ENCODE measurements around the gene MBTPS1. TPM values are rescaled to one million over a fixed set of nuclear protein-coding genes. Genes with fewer than 3 reads are reported as not detected.

The MBTPS1 gene
- total RNA-seq, 1 experiment from 2014 or later = 46.9 TPM

GRCh38 chr16:84090211-84090610 lies 26.5 kb downstream of the MBTPS1 start (continued):
- no peak for TF ChIP-seq IRF2 (CRISPR knock-in tag; IDR thresholded peaks at IDR 0.05; ENCODE audit: borderline replicate concordance, low read depth)

GRCh38 chr16:84088695-84089395 lies 27.9 kb downstream of the MBTPS1 start:
- TF ChIP-seq, protein P1, sequence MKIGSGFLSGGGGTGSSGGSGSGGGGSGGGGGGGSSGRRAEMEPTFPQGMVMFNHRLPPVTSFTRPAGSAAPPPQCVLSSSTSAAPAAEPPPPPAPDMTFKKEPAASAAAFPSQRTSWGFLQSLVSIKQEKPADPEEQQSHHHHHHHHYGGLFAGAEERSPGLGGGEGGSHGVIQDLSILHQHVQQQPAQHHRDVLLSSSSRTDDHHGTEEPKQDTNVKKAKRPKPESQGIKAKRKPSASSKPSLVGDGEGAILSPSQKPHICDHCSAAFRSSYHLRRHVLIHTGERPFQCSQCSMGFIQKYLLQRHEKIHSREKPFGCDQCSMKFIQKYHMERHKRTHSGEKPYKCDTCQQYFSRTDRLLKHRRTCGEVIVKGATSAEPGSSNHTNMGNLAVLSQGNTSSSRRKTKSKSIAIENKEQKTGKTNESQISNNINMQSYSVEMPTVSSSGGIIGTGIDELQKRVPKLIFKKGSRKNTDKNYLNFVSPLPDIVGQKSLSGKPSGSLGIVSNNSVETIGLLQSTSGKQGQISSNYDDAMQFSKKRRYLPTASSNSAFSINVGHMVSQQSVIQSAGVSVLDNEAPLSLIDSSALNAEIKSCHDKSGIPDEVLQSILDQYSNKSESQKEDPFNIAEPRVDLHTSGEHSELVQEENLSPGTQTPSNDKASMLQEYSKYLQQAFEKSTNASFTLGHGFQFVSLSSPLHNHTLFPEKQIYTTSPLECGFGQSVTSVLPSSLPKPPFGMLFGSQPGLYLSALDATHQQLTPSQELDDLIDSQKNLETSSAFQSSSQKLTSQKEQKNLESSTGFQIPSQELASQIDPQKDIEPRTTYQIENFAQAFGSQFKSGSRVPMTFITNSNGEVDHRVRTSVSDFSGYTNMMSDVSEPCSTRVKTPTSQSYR (CRISPR knock-in tag; IDR thresholded peaks at IDR 0.05) = no peak
- TF ChIP-seq SP1 (CRISPR knock-in tag; conservative IDR thresholded peaks at IDR 0.05) (no peak), E2F4 (CRISPR knock-in tag; IDR thresholded peaks at IDR 0.05; ENCODE audit: borderline replicate concordance, low read depth) (no peak), ZBTB21 (CRISPR knock-in tag; IDR thresholded peaks at IDR 0.05; ENCODE audit: borderline replicate concordance) (no peak), ATF3 (CRISPR knock-in tag; conservative IDR thresholded peaks at IDR 0.05) (no peak), NFE2L1 (CRISPR knock-in tag; IDR thresholded peaks at IDR 0.05) (no peak)
- Mint-ChIP-seq H3K4me3 (no peak overlapping the region), H3K36me3 (peaks cover 61% of the 10 kb centered on the region), H3K9me3 (no peaks in the 10 kb centered on the region), H3K27ac (no peak overlapping the region), H3K4me1 (no peaks in the 10 kb centered on the region), H3K27me3 (ENCODE audit: low read depth) (no peaks in the 10 kb centered on the region)
- no peak for DNase-seq (ENCODE audit: low spot score)
- ChIA-PET CTCF (interaction anchor here (0.8 to 1.4 kb wide), 2 partner anchors 23 to 98 kb away, joined by 4 to 5 read pairs; partner anchors contain the start of gene TAF1C), POLR2A (no interaction called here)
- ATAC-seq = no peak

DNA sequence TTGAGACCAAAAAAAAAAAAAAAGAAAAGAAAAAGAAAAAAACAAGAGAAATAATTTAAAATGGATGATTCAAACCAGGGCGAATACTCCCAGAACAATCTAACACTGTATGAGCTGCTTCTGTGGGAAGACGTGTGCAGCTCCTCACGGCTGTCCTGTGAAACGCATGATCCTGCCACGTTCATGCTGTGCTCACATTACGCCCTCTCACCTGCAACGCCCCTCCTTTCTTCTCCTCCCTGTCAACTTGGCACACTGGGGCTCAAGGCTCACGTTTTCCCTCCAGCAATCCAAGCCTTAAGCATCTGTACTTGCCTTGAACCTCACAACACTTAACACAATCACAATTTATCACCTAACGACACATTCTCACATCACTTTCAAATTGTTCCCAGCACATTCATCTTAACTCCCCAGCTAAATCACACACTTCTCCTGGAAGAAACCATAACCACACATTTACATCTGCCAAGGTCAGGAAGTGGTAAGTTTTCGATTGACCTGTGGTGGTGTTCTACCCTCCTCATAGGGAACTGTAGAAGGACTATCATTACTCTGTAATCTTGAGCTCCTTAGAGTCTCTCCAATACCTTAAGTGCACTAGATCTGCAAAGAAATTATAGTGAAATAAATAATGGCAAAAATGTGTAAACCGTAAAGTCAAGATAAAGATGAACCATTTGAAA lies 29.1 kb downstream of the MBTPS1 start:
- H3K9me3 Mint-ChIP-seq = no peaks in the 10 kb centered on the region
- CTCF ChIA-PET = interaction anchor here (1.3 to 4.3 kb wide), 2 partner anchors 73 to 99 kb away, joined by 3 to 28 read pairs; partner anchors contain the start of gene TAF1C
- DNase-seq (ENCODE audit: low spot score) (no peak), ATAC-seq (no peak)
- TF ChIP-seq SMAD4 (CRISPR knock-in tag; IDR thresholded peaks at IDR 0.05) (no peak), ZNF416 (CRISPR knock-in tag; IDR thresholded peaks at IDR 0.05) (no peak), NFE2L1 (CRISPR knock-in tag; IDR thresholded peaks at IDR 0.05) (no peak), GTF2I (CRISPR knock-in tag; conservative IDR thresholded peaks at IDR 0.05) (no peak), KAT7 (CRISPR knock-in tag; IDR thresholded peaks at IDR 0.05; ENCODE audit: borderline replicate concordance) (no peak), PRRX2 (CRISPR knock-in tag; IDR thresholded peaks at IDR 0.05) (no peak), GRHL2 (CRISPR knock-in tag; IDR thresholded peaks at IDR 0.05; ENCODE audit: insufficient replicate concordance, severe bottlenecking) (no peak), ZNF138 (CRISPR knock-in tag; conservative IDR thresholded peaks at IDR 0.05) (no peak), ZNF121 (CRISPR knock-in tag; IDR thresholded peaks at IDR 0.05) (no peak), ETV6 (CRISPR knock-in tag; IDR thresholded peaks at IDR 0.05) (no peak)
- TF ChIP-seq, protein P2, sequence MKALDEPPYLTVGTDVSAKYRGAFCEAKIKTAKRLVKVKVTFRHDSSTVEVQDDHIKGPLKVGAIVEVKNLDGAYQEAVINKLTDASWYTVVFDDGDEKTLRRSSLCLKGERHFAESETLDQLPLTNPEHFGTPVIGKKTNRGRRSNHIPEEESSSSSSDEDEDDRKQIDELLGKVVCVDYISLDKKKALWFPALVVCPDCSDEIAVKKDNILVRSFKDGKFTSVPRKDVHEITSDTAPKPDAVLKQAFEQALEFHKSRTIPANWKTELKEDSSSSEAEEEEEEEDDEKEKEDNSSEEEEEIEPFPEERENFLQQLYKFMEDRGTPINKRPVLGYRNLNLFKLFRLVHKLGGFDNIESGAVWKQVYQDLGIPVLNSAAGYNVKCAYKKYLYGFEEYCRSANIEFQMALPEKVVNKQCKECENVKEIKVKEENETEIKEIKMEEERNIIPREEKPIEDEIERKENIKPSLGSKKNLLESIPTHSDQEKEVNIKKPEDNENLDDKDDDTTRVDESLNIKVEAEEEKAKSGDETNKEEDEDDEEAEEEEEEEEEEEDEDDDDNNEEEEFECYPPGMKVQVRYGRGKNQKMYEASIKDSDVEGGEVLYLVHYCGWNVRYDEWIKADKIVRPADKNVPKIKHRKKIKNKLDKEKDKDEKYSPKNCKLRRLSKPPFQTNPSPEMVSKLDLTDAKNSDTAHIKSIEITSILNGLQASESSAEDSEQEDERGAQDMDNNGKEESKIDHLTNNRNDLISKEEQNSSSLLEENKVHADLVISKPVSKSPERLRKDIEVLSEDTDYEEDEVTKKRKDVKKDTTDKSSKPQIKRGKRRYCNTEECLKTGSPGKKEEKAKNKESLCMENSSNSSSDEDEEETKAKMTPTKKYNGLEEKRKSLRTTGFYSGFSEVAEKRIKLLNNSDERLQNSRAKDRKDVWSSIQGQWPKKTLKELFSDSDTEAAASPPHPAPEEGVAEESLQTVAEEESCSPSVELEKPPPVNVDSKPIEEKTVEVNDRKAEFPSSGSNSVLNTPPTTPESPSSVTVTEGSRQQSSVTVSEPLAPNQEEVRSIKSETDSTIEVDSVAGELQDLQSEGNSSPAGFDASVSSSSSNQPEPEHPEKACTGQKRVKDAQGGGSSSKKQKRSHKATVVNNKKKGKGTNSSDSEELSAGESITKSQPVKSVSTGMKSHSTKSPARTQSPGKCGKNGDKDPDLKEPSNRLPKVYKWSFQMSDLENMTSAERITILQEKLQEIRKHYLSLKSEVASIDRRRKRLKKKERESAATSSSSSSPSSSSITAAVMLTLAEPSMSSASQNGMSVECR (CRISPR knock-in tag; IDR thresholded peaks at IDR 0.05; ENCODE audit: borderline replicate concordance) = no peak
- TF ChIP-seq, protein P3, sequence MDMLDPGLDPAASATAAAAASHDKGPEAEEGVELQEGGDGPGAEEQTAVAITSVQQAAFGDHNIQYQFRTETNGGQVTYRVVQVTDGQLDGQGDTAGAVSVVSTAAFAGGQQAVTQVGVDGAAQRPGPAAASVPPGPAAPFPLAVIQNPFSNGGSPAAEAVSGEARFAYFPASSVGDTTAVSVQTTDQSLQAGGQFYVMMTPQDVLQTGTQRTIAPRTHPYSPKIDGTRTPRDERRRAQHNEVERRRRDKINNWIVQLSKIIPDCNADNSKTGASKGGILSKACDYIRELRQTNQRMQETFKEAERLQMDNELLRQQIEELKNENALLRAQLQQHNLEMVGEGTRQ (CRISPR knock-in tag; IDR thresholded peaks at IDR 0.05) = no peak
- no peak overlapping the region for H3K4me3 Mint-ChIP-seq
- H3K36me3 Mint-ChIP-seq = peaks cover 52% of the 10 kb centered on the region
- H3K4me1 Mint-ChIP-seq = no peaks in the 10 kb centered on the region
- peak overlapping the region; percentile 44 for H3K27ac Mint-ChIP-seq
- POLR2A ChIA-PET = no interaction called here
- no peaks in the 10 kb centered on the region for H3K27me3 Mint-ChIP-seq (ENCODE audit: low read depth)
